B cell (primary cell): ENCODE measurements around the gene STK16.

Experiments
- CTCF ChIP-seq: fragments of 200-600 bp; IDR thresholded peaks from one replicate; pipeline ENCODE4 v1.8.0; 2022; ENCODE audit warnings: antibody characterized with exemption, mild to moderate bottlenecking
- EZH2 ChIP-seq: IDR thresholded peaks from 2 replicates; pipeline ENCODE4 v1.6.1; 2012; ENCODE audit warnings: borderline replicate concordance, low read depth, mild to moderate bottlenecking, moderate library complexity, low read length; ENCODE audit not compliant: insufficient read depth, poor library complexity, severe bottlenecking

GRCh38 chr2:219251656-219252055 is 6.4 kb downstream of the STK16 start:
- TF ChIP-seq CTCF (no peak), EZH2 (no peak)
